Measurements from ENCODE around the gene NCOA5. TPM values are rescaled to one million over a fixed set of nuclear protein-coding genes. Genes with fewer than 3 reads are reported as not detected.

NCOA5 gene
- total RNA-seq, 1 donor from 2014 or later = 16.5 TPM

DNA sequence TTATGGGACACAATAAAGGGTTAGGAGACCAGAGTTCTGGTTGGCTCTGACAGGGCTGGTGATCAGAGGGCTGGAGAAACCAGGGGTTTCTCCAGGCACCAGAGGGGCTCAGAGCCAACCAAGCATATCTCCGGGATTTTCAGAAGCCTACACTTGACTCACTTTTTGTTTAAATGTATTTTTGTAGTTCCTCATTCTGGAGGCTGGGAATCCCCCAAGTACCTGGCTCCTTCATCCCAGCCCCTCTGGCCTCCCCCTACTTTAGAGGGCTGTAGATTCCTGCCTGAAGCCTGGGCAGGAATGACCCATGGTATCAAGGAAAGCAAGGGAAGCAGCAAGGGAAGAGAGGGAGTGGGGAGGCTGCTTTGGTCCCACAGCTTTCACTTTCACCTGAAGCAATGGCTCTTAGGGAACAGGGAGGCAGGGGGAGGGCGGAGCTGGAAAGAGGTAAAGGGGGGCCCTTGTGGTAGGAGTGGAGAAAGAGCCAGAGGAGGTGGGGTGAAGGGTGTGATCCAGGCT is 29.3 kb upstream of the NCOA5 start:
- Histone ChIP-seq H3K4me1 (peaks cover 56% of the 10 kb centered on the region), H3K27ac (replicated peaks) (peak overlapping the region; percentile 88), H3K36me3 (peaks cover 20% of the 10 kb centered on the region), H3K27me3 (ENCODE audit: low read depth) (no peaks in the 10 kb centered on the region), H3K9me3 (replicated peaks) (no peaks in the 10 kb centered on the region), H3K4me3 (peak overlapping the region; percentile 75)
- TF ChIP-seq, protein P1, sequence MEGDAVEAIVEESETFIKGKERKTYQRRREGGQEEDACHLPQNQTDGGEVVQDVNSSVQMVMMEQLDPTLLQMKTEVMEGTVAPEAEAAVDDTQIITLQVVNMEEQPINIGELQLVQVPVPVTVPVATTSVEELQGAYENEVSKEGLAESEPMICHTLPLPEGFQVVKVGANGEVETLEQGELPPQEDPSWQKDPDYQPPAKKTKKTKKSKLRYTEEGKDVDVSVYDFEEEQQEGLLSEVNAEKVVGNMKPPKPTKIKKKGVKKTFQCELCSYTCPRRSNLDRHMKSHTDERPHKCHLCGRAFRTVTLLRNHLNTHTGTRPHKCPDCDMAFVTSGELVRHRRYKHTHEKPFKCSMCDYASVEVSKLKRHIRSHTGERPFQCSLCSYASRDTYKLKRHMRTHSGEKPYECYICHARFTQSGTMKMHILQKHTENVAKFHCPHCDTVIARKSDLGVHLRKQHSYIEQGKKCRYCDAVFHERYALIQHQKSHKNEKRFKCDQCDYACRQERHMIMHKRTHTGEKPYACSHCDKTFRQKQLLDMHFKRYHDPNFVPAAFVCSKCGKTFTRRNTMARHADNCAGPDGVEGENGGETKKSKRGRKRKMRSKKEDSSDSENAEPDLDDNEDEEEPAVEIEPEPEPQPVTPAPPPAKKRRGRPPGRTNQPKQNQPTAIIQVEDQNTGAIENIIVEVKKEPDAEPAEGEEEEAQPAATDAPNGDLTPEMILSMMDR (IDR thresholded peaks at IDR 0.05; ENCODE audit: borderline replicate concordance) = no peak
- intact Hi-C loops (cut with micrococcal nuclease) = no loop called here
- DNase-seq = no peak

DNA sequence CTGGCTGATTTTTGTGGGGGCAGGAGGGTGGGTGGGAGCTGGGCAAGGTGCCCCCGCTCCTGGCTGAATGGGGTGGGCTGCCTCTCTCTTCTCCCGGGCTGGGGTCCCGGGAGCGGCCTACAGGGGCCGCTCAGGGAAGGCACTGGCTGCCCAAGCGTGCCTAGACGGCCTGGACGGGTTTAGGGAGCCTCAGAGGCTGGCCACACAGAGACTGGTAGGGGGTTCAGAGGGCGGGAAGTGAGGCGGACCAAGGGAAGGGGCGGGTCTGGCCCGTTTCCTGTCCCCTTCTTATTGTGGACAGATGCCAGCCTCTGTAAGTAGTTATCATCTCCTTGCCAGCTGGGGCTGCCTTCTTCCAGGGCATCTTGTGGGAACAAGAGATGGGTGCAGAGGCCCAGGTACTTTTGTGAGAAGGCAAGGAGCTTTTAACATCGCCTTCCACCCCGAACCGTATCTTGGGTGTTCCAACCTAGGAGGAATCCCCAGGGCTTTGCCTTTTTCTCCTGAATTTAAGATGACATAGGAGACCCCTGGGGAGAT is 28.8 kb upstream of the NCOA5 start:
- peaks cover 15% of the 10 kb centered on the region for H3K36me3 ChIP-seq
- DNase-seq = peak; percentile 40
- H3K4me1 ChIP-seq = peaks cover 56% of the 10 kb centered on the region
- H3K27me3 ChIP-seq (ENCODE audit: low read depth) = no peaks in the 10 kb centered on the region
- no peaks in the 10 kb centered on the region for H3K9me3 ChIP-seq (replicated peaks)
- intact Hi-C loops (cut with micrococcal nuclease) = no loop called here
- peak overlapping the region; percentile 75 for H3K4me3 ChIP-seq
- TF ChIP-seq, protein P1 (IDR thresholded peaks at IDR 0.05; ENCODE audit: borderline replicate concordance) = no peak
- peak overlapping the region; percentile 88 for H3K27ac ChIP-seq (replicated peaks)

DNA sequence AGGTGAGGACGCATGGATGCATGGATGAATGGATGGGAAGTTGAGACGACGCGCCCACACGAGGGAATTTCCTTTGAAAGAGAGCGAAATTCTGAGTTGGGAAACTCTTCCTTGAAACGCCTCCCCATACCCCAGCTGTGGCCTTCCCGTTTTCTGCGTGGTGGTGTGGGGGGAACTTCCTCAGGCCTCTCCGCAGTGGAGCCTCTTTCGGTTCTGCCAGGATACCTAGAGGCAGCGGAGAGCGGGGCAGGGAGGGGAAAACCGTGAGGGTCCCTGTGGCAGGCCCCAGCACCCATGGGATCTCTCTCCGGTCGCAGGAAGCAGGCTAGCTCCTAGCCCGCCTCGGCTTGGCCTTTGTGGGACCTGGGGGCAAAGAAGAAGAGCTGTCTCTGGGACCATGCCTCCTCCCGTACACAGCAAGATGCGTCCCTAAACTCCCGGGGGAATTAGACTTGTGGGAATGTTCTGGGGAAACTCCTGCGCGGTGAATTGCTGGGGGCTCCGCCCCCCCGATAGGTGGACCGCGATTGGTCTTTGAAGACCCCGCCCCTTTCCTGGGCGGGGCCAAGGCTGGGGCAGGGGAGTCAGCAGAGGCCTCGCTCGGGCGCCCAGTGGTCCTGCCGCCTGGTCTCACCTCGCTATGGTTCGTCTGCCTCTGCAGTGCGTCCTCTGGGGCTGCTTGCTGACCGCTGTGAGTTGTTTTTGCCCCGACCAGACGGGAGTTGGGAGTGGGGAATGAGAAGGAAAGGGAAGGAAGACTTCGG is 28.1 kb upstream of the NCOA5 start, which contains the start of gene CD40:
CD40 (plus strand) TSS at position 611 of the 764 bp plus-strand sequence; CDS start at position 641, 30 bp downstream.
- H3K4me3 ChIP-seq = peak within 1 kb of the TSS; percentile 75
- H3K36me3 ChIP-seq = peaks cover 8% of the 10 kb centered on the region
- TF ChIP-seq, protein P1 (IDR thresholded peaks at IDR 0.05; ENCODE audit: borderline replicate concordance) = no peak
- H3K9me3 ChIP-seq (replicated peaks) = no peaks in the 10 kb centered on the region
- H3K27me3 ChIP-seq (ENCODE audit: low read depth) = no peaks in the 10 kb centered on the region
- H3K4me1 ChIP-seq = peaks cover 56% of the 10 kb centered on the region
- H3K27ac ChIP-seq (replicated peaks) = peak within 1 kb of the TSS; percentile 88
- peak; percentile 90 for DNase-seq
- intact Hi-C loops (cut with micrococcal nuclease) = no loop called here

DNA sequence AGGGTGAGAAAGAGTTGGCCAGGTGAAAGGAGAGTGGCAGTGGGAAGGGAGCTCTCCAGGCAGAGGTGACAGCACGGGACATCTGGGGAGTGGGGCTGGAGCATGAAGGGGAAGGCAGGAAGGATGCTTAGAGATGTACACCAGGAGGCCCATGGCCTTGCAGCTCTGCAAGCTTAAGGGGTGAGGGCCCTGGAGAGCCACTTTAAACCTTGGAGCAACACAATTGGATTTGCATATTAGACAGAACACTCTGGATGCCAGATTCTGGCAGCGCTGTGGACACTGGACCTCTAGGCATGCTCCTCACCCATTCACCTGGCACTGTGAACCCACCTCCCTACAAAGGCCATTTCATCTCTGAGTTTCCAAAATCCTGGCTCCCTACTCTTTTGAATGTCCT is 24.7 kb upstream of the NCOA5 start:
- peaks cover 21% of the 10 kb centered on the region for H3K27me3 ChIP-seq (ENCODE audit: low read depth)
- intact Hi-C loops (cut with micrococcal nuclease) = no loop called here
- peaks cover 25% of the 10 kb centered on the region for H3K4me1 ChIP-seq
- no peak for DNase-seq
- no peaks in the 10 kb centered on the region for H3K36me3 ChIP-seq
- no peaks in the 10 kb centered on the region for H3K9me3 ChIP-seq (replicated peaks)
- no peak overlapping the region for H3K27ac ChIP-seq (replicated peaks)
- no peak overlapping the region for H3K4me3 ChIP-seq
- TF ChIP-seq, protein P1 (IDR thresholded peaks at IDR 0.05; ENCODE audit: borderline replicate concordance) = no peak

DNA sequence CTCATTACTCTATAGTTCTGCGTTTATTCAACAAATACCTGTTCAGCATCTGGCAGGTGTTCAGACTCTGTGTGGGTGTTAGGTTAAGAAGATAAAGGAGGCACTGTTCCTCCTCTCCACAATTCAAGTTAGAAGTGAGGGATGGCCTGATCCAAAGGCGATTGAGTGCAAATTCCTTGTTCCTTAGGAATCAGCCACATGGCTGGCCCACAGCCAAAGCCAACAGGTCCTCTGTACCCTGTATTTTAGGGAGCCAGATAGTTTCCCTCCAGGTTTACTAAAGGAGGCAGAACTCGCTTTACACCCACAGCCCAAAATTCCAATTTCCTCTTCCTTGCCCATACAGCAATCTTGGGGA is 23.3 kb upstream of the NCOA5 start:
- Histone ChIP-seq H3K4me3 (no peak overlapping the region), H3K27ac (replicated peaks) (no peak overlapping the region), H3K27me3 (ENCODE audit: low read depth) (peaks cover 35% of the 10 kb centered on the region), H3K4me1 (peaks cover 12% of the 10 kb centered on the region), H3K9me3 (replicated peaks) (no peaks in the 10 kb centered on the region), H3K36me3 (no peaks in the 10 kb centered on the region)
- TF ChIP-seq, protein P1 (IDR thresholded peaks at IDR 0.05; ENCODE audit: borderline replicate concordance) = no peak
- no peak for DNase-seq
- intact Hi-C loops (cut with micrococcal nuclease) = no loop called here
